OCI-LY7 (cell line): Measurements from ENCODE around the gene TLCD1.

Experiments used
- EZH2phosphoT487 ChIP-seq: fragments of 200-600 bp; sonication (generic); IDR thresholded peaks from 2 replicates; pipeline ENCODE4 v1.6.1; 2018; ENCODE audit warnings: low read depth, borderline replicate concordance, mild to moderate bottlenecking, mixed run types, antibody characterized with exemption, low read length, moderate library complexity, mixed read lengths
- TF ChIP-seq, protein P1 (sequence below): fragments of 200-600 bp; sonication (generic); conservative IDR thresholded peaks from 2 replicates; pipeline ENCODE4 v1.5.1; 2014; ENCODE audit warnings: mild to moderate bottlenecking, antibody characterized with exemption, low read length, moderate library complexity, mixed read lengths

DNA sequence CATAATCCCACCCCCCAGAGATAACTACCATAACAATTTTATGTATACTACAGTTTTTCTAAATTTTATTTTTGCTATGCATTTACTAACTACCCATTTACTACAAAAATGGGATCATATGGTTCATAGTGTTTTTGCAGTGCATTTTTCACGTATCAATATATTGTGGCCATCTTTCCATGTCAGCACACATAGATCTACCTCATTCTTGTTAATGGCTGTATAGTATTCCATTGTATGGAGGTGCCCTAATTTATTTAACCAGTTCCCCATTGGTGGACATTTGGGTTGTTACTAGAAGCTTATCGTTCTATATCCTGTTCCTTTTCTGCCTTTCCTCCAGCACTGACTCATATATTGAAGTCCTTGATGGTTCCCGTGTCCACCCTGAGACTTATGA is 37.0 kb downstream of the TLCD1 start:
- TF ChIP-seq, protein P1, sequence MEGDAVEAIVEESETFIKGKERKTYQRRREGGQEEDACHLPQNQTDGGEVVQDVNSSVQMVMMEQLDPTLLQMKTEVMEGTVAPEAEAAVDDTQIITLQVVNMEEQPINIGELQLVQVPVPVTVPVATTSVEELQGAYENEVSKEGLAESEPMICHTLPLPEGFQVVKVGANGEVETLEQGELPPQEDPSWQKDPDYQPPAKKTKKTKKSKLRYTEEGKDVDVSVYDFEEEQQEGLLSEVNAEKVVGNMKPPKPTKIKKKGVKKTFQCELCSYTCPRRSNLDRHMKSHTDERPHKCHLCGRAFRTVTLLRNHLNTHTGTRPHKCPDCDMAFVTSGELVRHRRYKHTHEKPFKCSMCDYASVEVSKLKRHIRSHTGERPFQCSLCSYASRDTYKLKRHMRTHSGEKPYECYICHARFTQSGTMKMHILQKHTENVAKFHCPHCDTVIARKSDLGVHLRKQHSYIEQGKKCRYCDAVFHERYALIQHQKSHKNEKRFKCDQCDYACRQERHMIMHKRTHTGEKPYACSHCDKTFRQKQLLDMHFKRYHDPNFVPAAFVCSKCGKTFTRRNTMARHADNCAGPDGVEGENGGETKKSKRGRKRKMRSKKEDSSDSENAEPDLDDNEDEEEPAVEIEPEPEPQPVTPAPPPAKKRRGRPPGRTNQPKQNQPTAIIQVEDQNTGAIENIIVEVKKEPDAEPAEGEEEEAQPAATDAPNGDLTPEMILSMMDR, result no peak
- no peak for TF ChIP-seq EZH2phosphoT487
